DMS79 (cell line): ENCODE results near the gene AFG3L2.
A peak's percentile ranks its signal among the peaks of the same experiment; 100 is the strongest.

Experiments used
- DNase-seq: peaks from one replicate; lab custom pipeline; 2025; lab: John Stamatoyannopoulos, UW

Gene AFG3L2

GRCh38 chr18:12304351-12305210 lies 72.4 kb downstream of the AFG3L2 start:
- peak; percentile 95 for DNase-seq

- DNase-seq: no peak
Observed at GRCh38 chr18:12302391-12303147, 74.5 kb downstream of the AFG3L2 start.

- DNase-seq: no peak
Observed at GRCh38 chr18:12301263-12302005, 75.6 kb downstream of the AFG3L2 start.

- DNase-seq: no peak
Observed at GRCh38 chr18:12299862-12300261, 77.2 kb downstream of the AFG3L2 start.

- no peak for DNase-seq
Observed at GRCh38 chr18:12296457-12296856, 80.6 kb downstream of the AFG3L2 start.

GRCh38 chr18:12296087-12296403 lies 81.0 kb downstream of the AFG3L2 start:
- no peak for DNase-seq

GRCh38 chr18:12295389-12296086 lies 81.5 kb downstream of the AFG3L2 start:
- no peak for DNase-seq

GRCh38 chr18:12293831-12294230 lies 83.2 kb downstream of the AFG3L2 start:
- DNase-seq: no peak

- no peak for DNase-seq
Observed at GRCh38 chr18:12291690-12292089, 85.3 kb downstream of the AFG3L2 start.

GRCh38 chr18:12291161-12291560 lies 85.9 kb downstream of the AFG3L2 start:
- DNase-seq: no peak

GRCh38 chr18:12290086-12290485 lies 86.9 kb downstream of the AFG3L2 start:
- no peak for DNase-seq

- no peak for DNase-seq
Observed at GRCh38 chr18:12288403-12288755, 88.6 kb downstream of the AFG3L2 start.

- DNase-seq: no peak
Observed at GRCh38 chr18:12287684-12288402, 89.2 kb downstream of the AFG3L2 start.

- DNase-seq: no peak
Observed at GRCh38 chr18:12287131-12287681, 89.8 kb downstream of the AFG3L2 start.

- DNase-seq: no peak
Observed at GRCh38 chr18:12283666-12284065, 93.4 kb downstream of the AFG3L2 start.

GRCh38 chr18:12283256-12283655 lies 93.8 kb downstream of the AFG3L2 start:
- DNase-seq: no peak

- no peak for DNase-seq
Observed at GRCh38 chr18:12282442-12283039, 94.5 kb downstream of the AFG3L2 start.

- no peak for DNase-seq
Observed at GRCh38 chr18:12281861-12282260, 95.2 kb downstream of the AFG3L2 start.

GRCh38 chr18:12279781-12280531 lies 97.1 kb downstream of the AFG3L2 start:
- DNase-seq: no peak
